HepG2 (cell line): Measurements from ENCODE around the gene TPM2. TPM values are rescaled to one million over a fixed set of nuclear protein-coding genes. Genes with fewer than 3 reads are reported as not detected.
A peak's percentile ranks its signal among the peaks of the same experiment; 100 is the strongest.

ENCODE experiments used
- EZH2 ChIP-seq: conservative IDR thresholded peaks from 2 replicates; pipeline ENCODE4 v1.6.1; 2012; ENCODE audit warnings: mild to moderate bottlenecking, low read depth, low read length, moderate library complexity
- FOSL2 ChIP-seq: sonication (generic); formaldehyde crosslinking; IDR thresholded peaks from 2 replicates; pipeline ENCODE4 v1.4.0; 2020; ENCODE audit warnings: missing genetic modification reagents
- HNRNPK ChIP-seq: fragments of 200-400 bp; formaldehyde crosslinking; IDR thresholded peaks from 2 replicates; pipeline ENCODE4 v1.6.1; 2018; ENCODE audit warnings: low read length, low read depth, moderate library complexity, mild to moderate bottlenecking; ENCODE audit not compliant: poor library complexity, severe bottlenecking
- IRF2 ChIP-seq: IDR thresholded peaks from 2 replicates; pipeline ENCODE4 v1.6.1; 2018; ENCODE audit warnings: missing genetic modification reagents, missing compliant biosample characterization
- KMT2A ChIP-seq: sonication (generic); formaldehyde crosslinking; IDR thresholded peaks from 2 replicates; pipeline ENCODE4 v1.4.0; 2020; ENCODE audit warnings: missing genetic modification reagents
- MEF2D ChIP-seq: sonication (generic); formaldehyde crosslinking; IDR thresholded peaks from 2 replicates; pipeline ENCODE4 v1.5.1; 2020; ENCODE audit warnings: mild to moderate bottlenecking, missing genetic modification reagents
- SRSF9 ChIP-seq: fragments of 200-400 bp; formaldehyde crosslinking; IDR thresholded peaks from 2 replicates; pipeline ENCODE4 v1.6.1; 2018; ENCODE audit warnings: borderline replicate concordance, mild to moderate bottlenecking, low read depth, low read length; ENCODE audit not compliant: insufficient read depth, poor library complexity, severe bottlenecking
- TMF1 ChIP-seq: sonication (generic); formaldehyde crosslinking; IDR thresholded peaks from 2 replicates; pipeline ENCODE4 v1.8.1; 2022; ENCODE audit warnings: low read depth, missing genetic modification reagents
- TP53 ChIP-seq: sonication (generic); formaldehyde crosslinking; conservative IDR thresholded peaks from 2 replicates; pipeline ENCODE4 v1.4.0; 2020; ENCODE audit warnings: missing genetic modification reagents
- ZBTB37 ChIP-seq: sonication (generic); formaldehyde crosslinking; IDR thresholded peaks from 2 replicates; pipeline ENCODE4 v1.4.0; 2020; ENCODE audit warnings: mild to moderate bottlenecking, missing genetic modification reagents
- ZNF281 ChIP-seq: sonication (generic); formaldehyde crosslinking; IDR thresholded peaks from 2 replicates; pipeline ENCODE4 v1.4.0; 2020; ENCODE audit warnings: missing genetic modification reagents, borderline replicate concordance
- ZNF34 ChIP-seq: sonication (generic); formaldehyde crosslinking; IDR thresholded peaks from 2 replicates; pipeline ENCODE4 v1.4.0; 2020; ENCODE audit warnings: mild to moderate bottlenecking, missing genetic modification reagents, borderline replicate concordance
- ZNF569 ChIP-seq: sonication (generic); formaldehyde crosslinking; IDR thresholded peaks from 2 replicates; pipeline ENCODE4 v1.5.0; 2020; ENCODE audit warnings: mild to moderate bottlenecking, missing genetic modification reagents, moderate library complexity, borderline replicate concordance
- ZNF7 ChIP-seq: IDR thresholded peaks from 2 replicates; pipeline ENCODE4 v1.6.1; 2016; ENCODE audit warnings: missing biosample characterization, missing genetic modification reagents
- ZNF891 ChIP-seq: sonication (generic); formaldehyde crosslinking; IDR thresholded peaks from 2 replicates; pipeline ENCODE4 v1.5.0; 2020; ENCODE audit warnings: mild to moderate bottlenecking, missing genetic modification reagents
- ZSCAN12 ChIP-seq: sonication (generic); formaldehyde crosslinking; IDR thresholded peaks from 2 replicates; pipeline ENCODE4 v1.9.0; 2021; ENCODE audit warnings: mild to moderate bottlenecking, missing genetic modification reagents
- polyA plus RNA-seq, 8 experiments: library from polyadenylated mRNA; depleted of rRNA in 3 of 8; stranded (reverse) in 7 of 8; unstranded in 1 of 8; fragments of >200 nt; fragmentation: Illumina TruSeq in 4 of 8; extraction: Trizol in 4 of 8; gene quantifications; 2 replicates each; pipeline versions ENCODE4 v1.2.1 to v1.2.3, GENCODE V29; 2011 to 2016; ENCODE audit warnings: low read depth in 4 of 8, missing spikeins in 1 of 8, mixed read lengths in 1 of 8; ENCODE audit not compliant: insufficient read depth in 1 of 8
- total RNA-seq, 5 experiments: library from RNA; depleted of rRNA; stranded (reverse); fragments of >200 nt; fragmentation: Illumina TruSeq; extraction: Trizol; gene quantifications; 2 replicates each; pipeline ENCODE4 v1.2.3, GENCODE V29; 2016; ENCODE audit warnings: low read depth in 1 of 5
- TF ChIP-seq, protein P1 (sequence below), 2 experiments: sonication (generic) in 1 of 2; formaldehyde crosslinking in 1 of 2; IDR thresholded peaks; 2 replicates each; pipeline versions ENCODE4 v1.4.0 to v1.6.1; 2016 to 2020; ENCODE audit warnings: borderline replicate concordance in 1 of 2, low read depth in 1 of 2, mild to moderate bottlenecking in 1 of 2, missing genetic modification reagents in 1 of 2
- TF ChIP-seq, protein P2 (sequence below): sonication (generic); formaldehyde crosslinking; IDR thresholded peaks from 2 replicates; pipeline ENCODE4 v1.5.1; 2020; ENCODE audit warnings: missing genetic modification reagents, mild to moderate bottlenecking, borderline replicate concordance

The TPM2 gene
- total and polyA plus RNA-seq, 2 of the 13 experiments (the other 11 are each of a cell fraction or from before 2014, with no cell fraction given) = 3.1 to 10.7 TPM

DNA sequence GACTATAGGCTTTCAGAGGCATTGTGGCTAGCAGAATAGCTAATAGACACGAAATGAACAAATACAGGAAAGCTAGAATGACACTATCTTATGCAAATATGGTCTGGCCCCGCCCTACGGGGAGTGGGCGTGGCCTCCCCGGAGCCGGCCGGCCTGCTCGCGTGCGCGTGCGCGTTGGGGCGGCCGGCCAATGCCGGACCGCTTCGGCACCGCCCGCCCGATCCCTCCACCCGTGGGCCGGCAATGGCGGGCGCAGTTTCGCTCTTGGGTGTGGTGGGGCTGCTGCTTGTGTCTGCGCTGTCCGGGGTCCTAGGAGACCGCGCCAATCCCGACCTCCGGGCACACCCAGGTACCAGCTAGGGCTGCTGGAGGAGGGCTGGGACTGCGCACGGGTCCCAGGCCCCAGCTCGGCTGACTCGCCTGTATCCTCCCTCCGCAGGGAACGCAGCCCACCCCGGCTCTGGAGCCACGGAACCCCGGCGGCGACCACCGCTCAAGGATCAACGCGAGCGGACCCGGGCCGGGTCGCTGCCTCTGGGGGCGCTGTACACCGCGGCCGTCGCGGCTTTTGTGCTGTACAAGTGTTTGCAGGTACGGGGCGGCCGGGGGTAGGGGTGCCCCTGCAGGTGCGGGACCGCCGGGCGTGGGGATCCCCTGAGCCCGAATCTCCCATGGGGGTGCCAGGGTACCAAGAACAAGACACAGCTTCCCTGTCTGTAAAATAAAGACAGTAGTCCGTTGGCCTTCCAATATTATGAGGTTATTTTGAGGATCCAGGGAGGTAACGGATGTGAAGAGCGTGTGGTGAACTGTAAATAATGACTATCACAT is 31.4 kb downstream of the TPM2 start, which contains the start of gene CCDC107 (continued):
- TF ChIP-seq ZNF569 (CRISPR knock-in tag) (no peak), FOSL2 (CRISPR knock-in tag) (peak; percentile 27; the same call in 1 of the 2 replicates), TP53 (CRISPR knock-in tag) (no peak), ZNF34 (CRISPR knock-in tag) (no peak), TMF1 (no peak), SRSF9 (no peak), ZNF891 (CRISPR knock-in tag) (0 out of 2 replicates have a peak, but pooled peaks have one; percentile 28), ZSCAN12 (CRISPR knock-in tag) (no peak), HNRNPK (no peak), IRF2 (0 out of 2 replicates have a peak, but pooled peaks have one; percentile 17), EZH2 (no peak), KMT2A (CRISPR knock-in tag) (no peak), MEF2D (CRISPR knock-in tag) (peak; percentile 17; the same call in 1 of the 2 replicates), ZBTB37 (no peak), ZNF281 (CRISPR knock-in tag) (no peak), ZNF7 (CRISPR knock-in tag) (no peak; the same call in 1 of the 2 replicates)
- TF ChIP-seq, protein P1, sequence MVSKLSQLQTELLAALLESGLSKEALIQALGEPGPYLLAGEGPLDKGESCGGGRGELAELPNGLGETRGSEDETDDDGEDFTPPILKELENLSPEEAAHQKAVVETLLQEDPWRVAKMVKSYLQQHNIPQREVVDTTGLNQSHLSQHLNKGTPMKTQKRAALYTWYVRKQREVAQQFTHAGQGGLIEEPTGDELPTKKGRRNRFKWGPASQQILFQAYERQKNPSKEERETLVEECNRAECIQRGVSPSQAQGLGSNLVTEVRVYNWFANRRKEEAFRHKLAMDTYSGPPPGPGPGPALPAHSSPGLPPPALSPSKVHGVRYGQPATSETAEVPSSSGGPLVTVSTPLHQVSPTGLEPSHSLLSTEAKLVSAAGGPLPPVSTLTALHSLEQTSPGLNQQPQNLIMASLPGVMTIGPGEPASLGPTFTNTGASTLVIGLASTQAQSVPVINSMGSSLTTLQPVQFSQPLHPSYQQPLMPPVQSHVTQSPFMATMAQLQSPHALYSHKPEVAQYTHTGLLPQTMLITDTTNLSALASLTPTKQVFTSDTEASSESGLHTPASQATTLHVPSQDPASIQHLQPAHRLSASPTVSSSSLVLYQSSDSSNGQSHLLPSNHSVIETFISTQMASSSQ (IDR thresholded peaks at IDR 0.05; ENCODE audit: low read depth) = no peak
- TF ChIP-seq, protein P1 (CRISPR knock-in tag; IDR thresholded peaks at IDR 0.05; ENCODE audit: borderline replicate concordance) = no peak; the same call in 1 of the 2 replicates
- TF ChIP-seq, protein P2, sequence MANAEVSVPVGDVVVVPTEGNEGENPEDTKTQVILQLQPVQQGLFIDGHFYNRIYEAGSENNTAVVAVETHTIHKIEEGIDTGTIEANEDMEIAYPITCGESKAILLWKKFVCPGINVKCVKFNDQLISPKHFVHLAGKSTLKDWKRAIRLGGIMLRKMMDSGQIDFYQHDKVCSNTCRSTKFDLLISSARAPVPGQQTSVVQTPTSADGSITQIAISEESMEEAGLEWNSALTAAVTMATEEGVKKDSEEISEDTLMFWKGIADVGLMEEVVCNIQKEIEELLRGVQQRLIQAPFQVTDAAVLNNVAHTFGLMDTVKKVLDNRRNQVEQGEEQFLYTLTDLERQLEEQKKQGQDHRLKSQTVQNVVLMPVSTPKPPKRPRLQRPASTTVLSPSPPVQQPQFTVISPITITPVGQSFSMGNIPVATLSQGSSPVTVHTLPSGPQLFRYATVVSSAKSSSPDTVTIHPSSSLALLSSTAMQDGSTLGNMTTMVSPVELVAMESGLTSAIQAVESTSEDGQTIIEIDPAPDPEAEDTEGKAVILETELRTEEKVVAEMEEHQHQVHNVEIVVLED = no peak
